NCI-H146 (cell line): Measurements from ENCODE around the gene ERICH2.
"Not testable (repeated sequence)": the region's sequence is repeated elsewhere in the genome, so short reads cannot be mapped to it uniquely, and the experiment has no call there.

Experiments used
- DNase-seq: peaks from one replicate; lab custom pipeline; 2025; lab: John Stamatoyannopoulos, UW

Gene ERICH2

GRCh38 chr2:170770008-170770605 is at the start of gene ERICH2:
TSS of gene ERICH2 (plus strand) at chr2:170770378. CDS start at chr2:170770682, 304 bp downstream.
- DNase-seq = peak; percentile 41

GRCh38 chr2:170721678-170722077 is 48.5 kb upstream of the ERICH2 start:
- no peak for DNase-seq

- DNase-seq = no peak
Measured at GRCh38 chr2:170722301-170722700, 47.9 kb upstream of the ERICH2 start.

GRCh38 chr2:170723446-170723958 is 46.7 kb upstream of the ERICH2 start:
- no peak for DNase-seq

GRCh38 chr2:170733798-170734600 is 36.2 kb upstream of the ERICH2 start:
- no peak for DNase-seq

- not testable (repeated sequence) for DNase-seq
Measured at GRCh38 chr2:170734601-170735000, 35.6 kb upstream of the ERICH2 start.

GRCh38 chr2:170736628-170737027 is 33.5 kb upstream of the ERICH2 start:
- DNase-seq = no peak

GRCh38 chr2:170737406-170737805 is 32.8 kb upstream of the ERICH2 start:
- no peak for DNase-seq

GRCh38 chr2:170737821-170738220 is 32.4 kb upstream of the ERICH2 start:
- DNase-seq = no peak

GRCh38 chr2:170739048-170739447 is 31.1 kb upstream of the ERICH2 start:
- DNase-seq = no peak

- DNase-seq = no peak
Measured at GRCh38 chr2:170739507-170740046, 30.6 kb upstream of the ERICH2 start.

GRCh38 chr2:170740660-170741059 is 29.5 kb upstream of the ERICH2 start:
- no peak for DNase-seq

- DNase-seq = no peak
Measured at GRCh38 chr2:170742000-170742399, 28.2 kb upstream of the ERICH2 start.

- no peak for DNase-seq
Measured at GRCh38 chr2:170742896-170743529, 27.2 kb upstream of the ERICH2 start.

GRCh38 chr2:170743530-170744239 is 26.5 kb upstream of the ERICH2 start:
- DNase-seq = no peak

- no peak for DNase-seq
Measured at GRCh38 chr2:170744248-170745002, 25.8 kb upstream of the ERICH2 start.

GRCh38 chr2:170745305-170745704 is 24.9 kb upstream of the ERICH2 start:
- no peak for DNase-seq

GRCh38 chr2:170747921-170748320 is 22.3 kb upstream of the ERICH2 start:
- no peak for DNase-seq

- not testable (repeated sequence) for DNase-seq
Measured at GRCh38 chr2:170751555-170751954, 18.6 kb upstream of the ERICH2 start.

GRCh38 chr2:170761572-170761971 is 8.6 kb upstream of the ERICH2 start:
- DNase-seq = no peak

GRCh38 chr2:170762760-170763159 is 7.4 kb upstream of the ERICH2 start:
- DNase-seq = no peak
